Neural cell (in vitro differentiated cells): ENCODE data around the gene VSIG4. TPM values are rescaled to one million over a fixed set of nuclear protein-coding genes. Genes with fewer than 3 reads are reported as not detected.

ENCODE experiments used
- H2AFZ ChIP-seq: fragments of 200-600, 300-800 bp; sonication (generic), shearing (Covaris generic); 2 replicates; pipeline ENCODE4 v1.6.0; 2014; ENCODE audit warnings: low read depth, mild to moderate bottlenecking, antibody characterized with exemption, low read length, moderate library complexity
- H3F3A ChIP-seq: fragments of 200-600 bp; shearing (Covaris generic); 2 replicates; pipeline ENCODE4 v1.6.1; 2016; ENCODE audit warnings: mild to moderate bottlenecking, moderate library complexity, mixed read lengths, antibody characterized with exemption, low read length; ENCODE audit not compliant: insufficient read depth, poor library complexity, severe bottlenecking
- H3K27ac ChIP-seq: fragments of 200-600, 300-800 bp; sonication (generic), shearing (Covaris generic); 2 replicates; pipeline ENCODE4 v1.5.1; 2014; ENCODE audit warnings: mild to moderate bottlenecking, low read length, moderate library complexity
- H3K27me3 ChIP-seq: fragments of 300-800, 200-600 bp; sonication (generic), shearing (Covaris generic); 2 replicates; pipeline ENCODE4 v1.6.0; 2014; ENCODE audit warnings: mild to moderate bottlenecking, low read depth, low read length, moderate library complexity; ENCODE audit not compliant: insufficient read depth
- H3K36me3 ChIP-seq: fragments of 300-800, 200-600 bp; sonication (generic), shearing (Covaris generic); 2 replicates; pipeline ENCODE4 v1.5.1; 2014; ENCODE audit warnings: mild to moderate bottlenecking, antibody characterized with exemption, low read length, moderate library complexity; ENCODE audit not compliant: insufficient read depth
- H3K4me2 ChIP-seq: fragments of 300-800, 200-600 bp; sonication (generic), shearing (Covaris generic); 2 replicates; pipeline ENCODE4 v1.6.0; 2014; ENCODE audit warnings: mild to moderate bottlenecking, low read length
- H3K4me3 ChIP-seq: fragments of 300-800, 200-600 bp; sonication (generic), shearing (Covaris generic); 2 replicates; pipeline ENCODE4 v1.5.1; 2014; ENCODE audit warnings: mild to moderate bottlenecking, low read length, moderate library complexity
- H3K79me2 ChIP-seq: fragments of 200-600 bp; shearing (Covaris generic); replicated peaks from 2 replicates; pipeline ENCODE4 v1.6.0; 2014; ENCODE audit warnings: mild to moderate bottlenecking, low read length, moderate library complexity; ENCODE audit not compliant: insufficient read depth
- H3K9ac ChIP-seq: fragments of 300-800, 200-600 bp; sonication (generic), shearing (Covaris generic); 2 replicates; pipeline ENCODE4 v1.6.1; 2016; ENCODE audit warnings: mild to moderate bottlenecking, low read length, mixed read lengths
- H3K9me2 ChIP-seq: fragments of 200-600 bp; shearing (Covaris generic); 2 replicates; pipeline ENCODE4 v1.6.1; 2016; ENCODE audit warnings: mild to moderate bottlenecking, low read length, mixed read lengths; ENCODE audit not compliant: insufficient read depth
- H3K9me3 ChIP-seq: fragments of 200-600, 300-800 bp; sonication (generic), shearing (Covaris generic); 2 replicates; pipeline ENCODE4 v1.6.1; 2016; ENCODE audit warnings: mild to moderate bottlenecking, mixed run types, low read length, moderate library complexity, mixed read lengths
- H4K20me1 ChIP-seq: fragments of 200-600 bp; shearing (Covaris generic); 2 replicates; pipeline ENCODE4 v1.6.1; 2016; ENCODE audit warnings: mild to moderate bottlenecking, mixed run types; ENCODE audit not compliant: insufficient read depth
- EP300 ChIP-seq: fragments of 450-650 bp; conservative IDR thresholded peaks from 2 replicates; pipeline ENCODE4 v1.6.1; 2014; ENCODE audit warnings: antibody characterized with exemption, mild to moderate bottlenecking, moderate library complexity; ENCODE audit not compliant: poor library complexity, severe bottlenecking
- EZH2 ChIP-seq: fragments of 200-600, 300-800 bp; shearing (Covaris generic), sonication (generic); IDR thresholded peaks from 2 replicates; pipeline ENCODE4 v1.6.1; 2014; ENCODE audit warnings: antibody characterized with exemption, low read length, borderline replicate concordance, mild to moderate bottlenecking; ENCODE audit not compliant: insufficient read depth, poor library complexity, severe bottlenecking
- MXI1 ChIP-seq: fragments of 450-650 bp; conservative IDR thresholded peaks from 2 replicates; pipeline ENCODE4 v1.6.1; 2014; ENCODE audit warnings: antibody characterized with exemption, mild to moderate bottlenecking; ENCODE audit not compliant: poor library complexity, severe bottlenecking
- POLR2AphosphoS5 ChIP-seq: IDR thresholded peaks from 2 replicates; pipeline ENCODE4 v1.6.1; 2012
- RAD21 ChIP-seq: fragments of 450-650 bp; conservative IDR thresholded peaks from 2 replicates; pipeline ENCODE4 v1.6.1; 2014; ENCODE audit warnings: antibody characterized with exemption, mild to moderate bottlenecking, moderate library complexity
- SMC3 ChIP-seq: fragments of 450-650 bp; conservative IDR thresholded peaks from 2 replicates; pipeline ENCODE4 v1.6.1; 2014; ENCODE audit warnings: antibody characterized with exemption, mild to moderate bottlenecking, moderate library complexity; ENCODE audit not compliant: poor library complexity
- TAF1 ChIP-seq: IDR thresholded peaks from 2 replicates; pipeline ENCODE4 v1.6.1; 2012; ENCODE audit warnings: low read depth
- polyA plus RNA-seq: library from polyadenylated mRNA; depleted of rRNA; stranded (reverse); fragments of >200 nt; gene quantifications from 2 replicates; pipeline ENCODE4 v1.2.3, GENCODE V29; 2014
- TF ChIP-seq, protein P1 (sequence below): IDR thresholded peaks from 2 replicates; pipeline ENCODE4 v1.6.1; 2012; ENCODE audit warnings: borderline replicate concordance
- TF ChIP-seq, protein P2 (sequence below): fragments of 450-650 bp; IDR thresholded peaks from 2 replicates; pipeline ENCODE4 v1.5.1; 2014; ENCODE audit warnings: antibody characterized with exemption, mild to moderate bottlenecking, moderate library complexity; ENCODE audit not compliant: poor library complexity, severe bottlenecking

VSIG4 gene
- polyA plus RNA-seq, 1 donor from 2014 or later, result not detected

DNA sequence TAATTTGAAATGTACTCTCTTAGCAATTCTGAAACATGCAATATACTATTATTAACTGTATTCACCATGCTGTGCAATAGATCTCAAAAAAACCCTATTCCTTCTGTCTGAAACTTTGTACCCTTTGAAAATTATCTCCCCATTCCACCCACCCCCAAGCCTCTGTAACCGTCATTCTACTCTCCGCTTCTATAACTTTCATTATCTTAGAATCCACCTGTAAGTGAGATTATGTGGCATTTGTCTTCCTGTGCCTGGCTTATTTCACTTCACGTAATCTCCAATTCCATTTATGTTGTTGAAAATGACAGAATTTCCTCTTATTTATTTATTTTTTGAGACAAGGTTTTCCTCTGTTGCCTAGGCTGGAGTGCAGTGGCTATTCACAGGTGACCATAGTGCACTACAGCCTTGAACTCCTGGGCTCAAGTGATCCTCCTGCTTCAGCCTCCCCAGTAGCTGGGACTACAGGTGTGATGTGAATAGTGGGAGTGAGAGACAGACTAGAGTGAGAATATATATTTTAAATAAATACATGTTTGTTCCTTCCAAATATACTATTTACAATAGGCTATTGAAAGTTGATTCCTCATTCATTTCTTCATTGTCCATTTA, 30.5 kb downstream of the VSIG4 start:
- Histone ChIP-seq H3K4me2 (no peak overlapping the region), H3F3A (no peaks in the 10 kb centered on the region), H3K79me2 (no peaks in the 10 kb centered on the region), H3K9ac (no peak overlapping the region), H4K20me1 (no peaks in the 10 kb centered on the region), H3K9me3 (no peaks in the 10 kb centered on the region), H3K9me2 (no peaks in the 10 kb centered on the region), H3K27me3 (no peaks in the 10 kb centered on the region), H3K4me3 (no peak overlapping the region), H3K27ac (no peak overlapping the region), H3K36me3 (no peaks in the 10 kb centered on the region), H2AFZ (no peak overlapping the region)
- no peak for TF ChIP-seq MXI1
- no peak for TF ChIP-seq POLR2AphosphoS5
- no peak for TF ChIP-seq TAF1

DNA sequence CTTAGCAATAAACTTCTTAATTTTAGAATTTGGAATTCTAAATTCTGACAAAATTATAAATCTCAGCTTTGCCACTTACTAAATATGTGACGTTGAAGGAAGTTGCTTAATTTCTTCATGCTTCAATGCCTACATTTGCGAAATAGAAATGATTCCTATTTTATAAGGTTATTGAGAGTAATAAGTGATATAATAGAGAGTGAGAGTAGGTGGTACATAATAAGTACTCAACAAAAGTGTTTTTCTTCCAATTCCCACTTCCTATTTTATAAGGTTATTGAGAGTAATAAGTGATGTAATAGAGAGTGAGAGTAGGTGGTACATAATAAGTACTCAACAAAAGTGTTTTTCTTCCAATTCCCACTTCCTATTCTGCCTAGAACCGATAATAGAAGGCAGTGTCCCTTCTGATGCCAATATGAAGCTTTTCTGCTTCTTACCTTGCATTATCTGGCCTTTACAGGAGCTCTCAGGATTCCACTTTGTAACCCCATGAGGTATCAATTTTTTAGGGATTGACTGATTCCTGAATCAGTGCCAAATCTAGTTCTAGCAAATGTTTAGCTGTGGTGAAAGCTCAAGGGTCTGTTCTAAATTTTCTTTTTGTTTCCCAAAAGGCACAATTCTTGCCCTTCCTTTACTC, 31.4 kb downstream of the VSIG4 start:
- no peaks in the 10 kb centered on the region for H3F3A ChIP-seq
- no peaks in the 10 kb centered on the region for H3K79me2 ChIP-seq
- H3K36me3 ChIP-seq, result no peaks in the 10 kb centered on the region
- H3K4me3 ChIP-seq, result no peak overlapping the region
- no peaks in the 10 kb centered on the region for H3K9me3 ChIP-seq
- H3K27me3 ChIP-seq, result no peaks in the 10 kb centered on the region
- H4K20me1 ChIP-seq, result no peaks in the 10 kb centered on the region
- no peaks in the 10 kb centered on the region for H3K9me2 ChIP-seq
- no peak overlapping the region for H2AFZ ChIP-seq
- TF ChIP-seq SMC3, result no peak
- TF ChIP-seq POLR2AphosphoS5, result no peak
- TF ChIP-seq RAD21, result no peak
- TF ChIP-seq, protein P1, sequence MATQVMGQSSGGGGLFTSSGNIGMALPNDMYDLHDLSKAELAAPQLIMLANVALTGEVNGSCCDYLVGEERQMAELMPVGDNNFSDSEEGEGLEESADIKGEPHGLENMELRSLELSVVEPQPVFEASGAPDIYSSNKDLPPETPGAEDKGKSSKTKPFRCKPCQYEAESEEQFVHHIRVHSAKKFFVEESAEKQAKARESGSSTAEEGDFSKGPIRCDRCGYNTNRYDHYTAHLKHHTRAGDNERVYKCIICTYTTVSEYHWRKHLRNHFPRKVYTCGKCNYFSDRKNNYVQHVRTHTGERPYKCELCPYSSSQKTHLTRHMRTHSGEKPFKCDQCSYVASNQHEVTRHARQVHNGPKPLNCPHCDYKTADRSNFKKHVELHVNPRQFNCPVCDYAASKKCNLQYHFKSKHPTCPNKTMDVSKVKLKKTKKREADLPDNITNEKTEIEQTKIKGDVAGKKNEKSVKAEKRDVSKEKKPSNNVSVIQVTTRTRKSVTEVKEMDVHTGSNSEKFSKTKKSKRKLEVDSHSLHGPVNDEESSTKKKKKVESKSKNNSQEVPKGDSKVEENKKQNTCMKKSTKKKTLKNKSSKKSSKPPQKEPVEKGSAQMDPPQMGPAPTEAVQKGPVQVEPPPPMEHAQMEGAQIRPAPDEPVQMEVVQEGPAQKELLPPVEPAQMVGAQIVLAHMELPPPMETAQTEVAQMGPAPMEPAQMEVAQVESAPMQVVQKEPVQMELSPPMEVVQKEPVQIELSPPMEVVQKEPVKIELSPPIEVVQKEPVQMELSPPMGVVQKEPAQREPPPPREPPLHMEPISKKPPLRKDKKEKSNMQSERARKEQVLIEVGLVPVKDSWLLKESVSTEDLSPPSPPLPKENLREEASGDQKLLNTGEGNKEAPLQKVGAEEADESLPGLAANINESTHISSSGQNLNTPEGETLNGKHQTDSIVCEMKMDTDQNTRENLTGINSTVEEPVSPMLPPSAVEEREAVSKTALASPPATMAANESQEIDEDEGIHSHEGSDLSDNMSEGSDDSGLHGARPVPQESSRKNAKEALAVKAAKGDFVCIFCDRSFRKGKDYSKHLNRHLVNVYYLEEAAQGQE, result no peak
- no peak for TF ChIP-seq MXI1
- TF ChIP-seq, protein P2, sequence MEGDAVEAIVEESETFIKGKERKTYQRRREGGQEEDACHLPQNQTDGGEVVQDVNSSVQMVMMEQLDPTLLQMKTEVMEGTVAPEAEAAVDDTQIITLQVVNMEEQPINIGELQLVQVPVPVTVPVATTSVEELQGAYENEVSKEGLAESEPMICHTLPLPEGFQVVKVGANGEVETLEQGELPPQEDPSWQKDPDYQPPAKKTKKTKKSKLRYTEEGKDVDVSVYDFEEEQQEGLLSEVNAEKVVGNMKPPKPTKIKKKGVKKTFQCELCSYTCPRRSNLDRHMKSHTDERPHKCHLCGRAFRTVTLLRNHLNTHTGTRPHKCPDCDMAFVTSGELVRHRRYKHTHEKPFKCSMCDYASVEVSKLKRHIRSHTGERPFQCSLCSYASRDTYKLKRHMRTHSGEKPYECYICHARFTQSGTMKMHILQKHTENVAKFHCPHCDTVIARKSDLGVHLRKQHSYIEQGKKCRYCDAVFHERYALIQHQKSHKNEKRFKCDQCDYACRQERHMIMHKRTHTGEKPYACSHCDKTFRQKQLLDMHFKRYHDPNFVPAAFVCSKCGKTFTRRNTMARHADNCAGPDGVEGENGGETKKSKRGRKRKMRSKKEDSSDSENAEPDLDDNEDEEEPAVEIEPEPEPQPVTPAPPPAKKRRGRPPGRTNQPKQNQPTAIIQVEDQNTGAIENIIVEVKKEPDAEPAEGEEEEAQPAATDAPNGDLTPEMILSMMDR, result no peak
- no peak for TF ChIP-seq EP300
- TF ChIP-seq EZH2, result no peak
- no peak for TF ChIP-seq TAF1
- H3K9ac ChIP-seq, result no peak overlapping the region
- H3K4me2 ChIP-seq, result no peak overlapping the region
- H3K27ac ChIP-seq, result no peak overlapping the region
